Liver (tissue), 9 donors: Measurements from ENCODE around the gene RASSF3. TPM values are rescaled to one million over a fixed set of nuclear protein-coding genes. Genes with fewer than 3 reads are reported as not detected.

Source experiments
- DNase-seq: peaks from one replicate; pipeline ENCODE4 v3.0.0-alpha.2; 2017; ENCODE audit warnings: low spot score
- H3K27ac ChIP-seq, 2 donors: one replicate each; pipeline ENCODE4 v1.7.0; 2013; ENCODE audit warnings: inconsistent platforms in 2 of 2, low read length in 2 of 2, control low read depth in 1 of 2, low read depth in 1 of 2, mild to moderate bottlenecking in 1 of 2
- H3K27me3 ChIP-seq, 4 donors: one replicate each; pipeline versions ENCODE4 v1.6.1 to v1.7.0; 2013; ENCODE audit warnings: low read length in 3 of 4, inconsistent platforms in 1 of 4, mild to moderate bottlenecking in 1 of 4, moderate library complexity in 1 of 4; ENCODE audit not compliant: control insufficient read depth in 4 of 4, insufficient read depth in 4 of 4
- H3K36me3 ChIP-seq, 4 donors: one replicate each; pipeline versions ENCODE4 v1.6.1 to v1.7.0; 2013; ENCODE audit warnings: low read length in 3 of 4, mild to moderate bottlenecking in 3 of 4, low read depth in 1 of 4, moderate library complexity in 1 of 4; ENCODE audit not compliant: control insufficient read depth in 4 of 4, insufficient read depth in 3 of 4
- H3K4me1 ChIP-seq, 4 donors: one replicate each; pipeline versions ENCODE4 v1.6.1 to v1.7.0; 2013; ENCODE audit warnings: low read length in 3 of 4, mild to moderate bottlenecking in 3 of 4, moderate library complexity in 1 of 4; ENCODE audit not compliant: control insufficient read depth in 4 of 4, insufficient read depth in 4 of 4
- H3K4me3 ChIP-seq, 3 donors: one replicate each; pipeline versions ENCODE4 v1.6.1 to v1.7.0; 2013; ENCODE audit warnings: low read length in 3 of 3, control low read depth in 1 of 3, low read depth in 1 of 3, mild to moderate bottlenecking in 1 of 3
- H3K9ac ChIP-seq, 2 donors: one replicate each; pipeline ENCODE4 v1.7.0; 2013; ENCODE audit warnings: low read length in 2 of 2, mild to moderate bottlenecking in 2 of 2, moderate library complexity in 2 of 2, control low read depth in 1 of 2, low read depth in 1 of 2
- H3K9me3 ChIP-seq, 4 donors: one replicate each; pipeline versions ENCODE4 v1.6.1 to v1.7.0; 2013; ENCODE audit warnings: low read length in 3 of 4; ENCODE audit not compliant: control insufficient read depth in 4 of 4
- ATF3 ChIP-seq: IDR thresholded peaks from 2 replicates; pipeline ENCODE4 v1.6.1; 2016; ENCODE audit warnings: antibody characterized with exemption
- FOXA1 ChIP-seq: IDR thresholded peaks from 2 replicates; pipeline ENCODE4 v1.6.1; 2016; ENCODE audit warnings: antibody characterized with exemption
- FOXA2 ChIP-seq: IDR thresholded peaks from 2 replicates; pipeline ENCODE4 v1.6.1; 2016; ENCODE audit warnings: antibody characterized with exemption
- GABPA ChIP-seq, 2 donors: IDR thresholded peaks in 1 of 2; conservative IDR thresholded peaks in 1 of 2; 2 replicates each; pipeline ENCODE4 v1.6.1; 2016; ENCODE audit warnings: antibody characterized with exemption in 2 of 2, mild to moderate bottlenecking in 1 of 2, moderate library complexity in 1 of 2
- HNF4A ChIP-seq, 2 donors: conservative IDR thresholded peaks; 2 replicates each; pipeline ENCODE4 v1.6.1; 2016; ENCODE audit warnings: antibody characterized with exemption in 2 of 2, mild to moderate bottlenecking in 2 of 2
- JUND ChIP-seq, 2 donors: IDR thresholded peaks; 2 replicates each; pipeline ENCODE4 v1.6.1; 2016; ENCODE audit warnings: antibody characterized with exemption in 2 of 2
- NR2F2 ChIP-seq: IDR thresholded peaks from 2 replicates; pipeline ENCODE4 v1.6.1; 2016; ENCODE audit warnings: antibody characterized with exemption
- RAD21 ChIP-seq, 2 donors: IDR thresholded peaks; 2 replicates each; pipeline ENCODE4 v1.6.1; 2016; ENCODE audit warnings: antibody characterized with exemption in 2 of 2, mild to moderate bottlenecking in 2 of 2
- RXRA ChIP-seq, 2 donors: IDR thresholded peaks; 2 replicates each; pipeline ENCODE4 v1.6.1; 2017 to 2018; ENCODE audit warnings: antibody characterized with exemption in 2 of 2, mild to moderate bottlenecking in 1 of 2
- SP1 ChIP-seq: IDR thresholded peaks from 2 replicates; pipeline ENCODE4 v1.6.1; 2018; ENCODE audit warnings: antibody characterized with exemption, mild to moderate bottlenecking
- TAF1 ChIP-seq: conservative IDR thresholded peaks from 2 replicates; pipeline ENCODE4 v1.6.1; 2016; ENCODE audit warnings: antibody characterized with exemption, mild to moderate bottlenecking
- YY1 ChIP-seq: IDR thresholded peaks from 2 replicates; pipeline ENCODE4 v1.6.1; 2016; ENCODE audit warnings: antibody characterized with exemption, mild to moderate bottlenecking
- WGBS: extraction: QIAGEN DNeasy Blood & Tissue Kit; methylation state at CpG from one replicate; pipeline ENCODE4 v1.1.7; 2013; 5-methylcytosine and 5-hydroxymethylcytosine counted together
- polyA plus RNA-seq, 2 donors: library from polyadenylated mRNA; stranded (reverse) in 1 of 2; unstranded in 1 of 2; fragments of 200-250 nt in 1 of 2; fragments of >200 nt in 1 of 2; fragmentation: Nextera tagmentation in 1 of 2; extraction: Ambion mirVana in 1 of 2; gene quantifications; one replicate each; pipeline versions ENCODE4 v1.2.1 to v1.2.3, GENCODE V29; 2013 to 2015
- total RNA-seq, 2 donors: library from RNA; depleted of rRNA; stranded (reverse); fragments of >200 nt; gene quantifications; one replicate each; pipeline ENCODE4 v1.2.3, GENCODE V29; 2014
- TF ChIP-seq, protein P1 (sequence below): IDR thresholded peaks from 2 replicates; pipeline ENCODE4 v1.6.1; 2016; ENCODE audit warnings: antibody characterized with exemption
- TF ChIP-seq, protein P2 (sequence below): fragments of 150-350 bp; IDR thresholded peaks from 2 replicates; pipeline ENCODE4 v1.5.1; 2017; ENCODE audit warnings: improper control_type of control experiment, low read depth, low read length; ENCODE audit not compliant: missing input control
- TF ChIP-seq, protein P3 (sequence below): IDR thresholded peaks from 2 replicates; pipeline ENCODE4 v1.6.1; 2016; ENCODE audit warnings: antibody characterized with exemption, mild to moderate bottlenecking
- donor health status: healthy.
- donor health status: healthy.
- donor health status: healthy.
- donor health status: healthy.
- donor health status: healthy.

The RASSF3 gene
- total and polyA plus RNA-seq, 4 donors, result 2.2 to 9.1 (median 5.6) TPM

- H3K9ac ChIP-seq, result no peak overlapping the region
- peaks cover 0 to 6% (median 0%) of the 10 kb centered on the region in 4 donors for H3K9me3 ChIP-seq
- H3K4me1 ChIP-seq, result peaks cover 0 to 3% (median 0%) of the 10 kb centered on the region in 4 donors
- no peak overlapping the region for H3K27ac ChIP-seq
- DNase-seq, result no peak
- no peaks in the 10 kb centered on the region for H3K27me3 ChIP-seq
- H3K36me3 ChIP-seq, result no peaks in the 10 kb centered on the region
- no peak overlapping the region for H3K4me3 ChIP-seq
- TF ChIP-seq SP1, result peak; percentile 23
- no peak for TF ChIP-seq TAF1
- peak in 1 of 2 donors; percentile 34 for TF ChIP-seq RAD21 (IDR thresholded peaks at IDR 0.05)
- TF ChIP-seq JUND (IDR thresholded peaks at IDR 0.05), result peak; percentile 50 to 94
- no peak for TF ChIP-seq YY1
- peak; percentile 50 for TF ChIP-seq ATF3
- peak in 1 of 2 donors; percentile 10 for TF ChIP-seq HNF4A (conservative IDR thresholded peaks at IDR 0.05)
Measured at GRCh38 chr12:64633940-64634337, 23.6 kb downstream of the RASSF3 start.

DNA sequence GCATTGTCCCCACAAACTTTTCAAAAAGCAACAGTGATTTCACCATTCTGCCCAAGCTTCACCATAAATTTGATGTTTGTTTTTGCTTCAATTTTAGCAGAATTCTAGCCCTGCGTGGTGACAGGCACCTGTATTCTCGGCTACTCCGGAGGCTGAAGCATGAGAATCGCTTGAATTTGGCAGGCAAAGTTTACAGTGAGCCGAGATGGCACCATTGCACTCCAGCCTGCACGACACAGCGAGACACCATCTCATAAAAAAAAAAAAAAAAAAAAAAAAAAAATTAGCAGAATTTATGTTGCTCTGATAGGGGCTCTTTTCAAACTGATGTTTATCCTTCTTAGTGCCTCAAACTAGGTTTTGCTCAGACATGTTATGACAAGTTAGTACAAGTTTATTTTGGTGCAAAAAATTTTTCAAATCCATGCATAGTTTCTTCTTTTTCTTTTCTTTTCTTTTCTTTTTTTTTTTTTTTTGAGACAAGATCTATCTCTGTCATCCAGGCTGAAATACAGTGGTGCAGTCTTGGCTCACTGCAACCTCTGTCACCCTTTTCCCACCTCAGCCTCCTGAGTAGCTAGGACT is 24.3 kb downstream of the RASSF3 start:
- no peak for DNase-seq
- Histone ChIP-seq H3K9ac (no peak overlapping the region), H3K27me3 (no peaks in the 10 kb centered on the region), H3K9me3 (peaks cover 0 to 6% (median 0%) of the 10 kb centered on the region in 4 donors), H3K27ac (no peak overlapping the region), H3K36me3 (no peaks in the 10 kb centered on the region), H3K4me3 (no peak overlapping the region), H3K4me1 (peaks cover 0 to 3% (median 0%) of the 10 kb centered on the region in 4 donors)
- TF ChIP-seq RXRA (IDR thresholded peaks at IDR 0.05), result no peak
- no peak for TF ChIP-seq HNF4A (conservative IDR thresholded peaks at IDR 0.05)
- no peak for TF ChIP-seq TAF1
- WGBS, result 92% methylated on average over 7 of the region's 7 CpGs

DNA sequence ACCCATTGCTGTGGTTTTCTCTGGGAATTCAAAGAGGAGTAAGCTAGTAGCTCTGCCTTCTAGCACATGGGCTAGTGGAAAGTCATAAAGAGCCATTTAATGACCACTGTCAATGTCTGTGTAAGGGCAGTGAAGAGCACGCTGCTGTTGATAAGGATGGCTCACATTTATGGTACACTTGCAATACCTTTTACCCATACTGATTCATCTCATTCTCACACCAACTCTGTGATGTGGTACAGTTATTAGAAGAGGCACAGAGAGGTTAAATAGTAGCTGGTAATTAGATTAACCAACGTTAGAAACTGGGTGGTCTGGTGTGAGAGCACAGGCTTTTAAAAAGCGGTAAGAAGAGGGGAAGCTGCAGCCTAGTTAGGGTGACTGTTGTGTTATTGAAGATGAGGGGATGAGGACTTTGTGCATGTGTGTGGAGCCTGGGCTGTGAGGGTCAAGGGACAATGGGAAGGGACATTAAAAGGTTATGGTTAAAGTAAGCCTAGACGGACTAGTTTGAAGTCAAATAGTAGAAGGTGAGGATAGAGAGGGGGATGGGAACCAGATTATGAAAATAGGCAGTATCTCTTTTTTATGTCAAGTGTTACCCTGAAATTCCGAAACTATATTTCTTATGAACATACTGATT is 25.2 kb downstream of the RASSF3 start:
- no peaks in the 10 kb centered on the region for H3K36me3 ChIP-seq
- no peaks in the 10 kb centered on the region for H3K27me3 ChIP-seq
- H3K9me3 ChIP-seq, result peaks cover 0 to 6% (median 0%) of the 10 kb centered on the region in 4 donors
- peaks cover 0 to 3% (median under 1%) of the 10 kb centered on the region in 4 donors for H3K4me1 ChIP-seq
- no peak overlapping the region for H3K4me3 ChIP-seq
- H3K9ac ChIP-seq, result no peak overlapping the region
- DNase-seq, result no peak
- TF ChIP-seq NR2F2 (no peak), JUND (IDR thresholded peaks at IDR 0.05) (no peak), RAD21 (IDR thresholded peaks at IDR 0.05) (no peak)
- TF ChIP-seq, protein P1, sequence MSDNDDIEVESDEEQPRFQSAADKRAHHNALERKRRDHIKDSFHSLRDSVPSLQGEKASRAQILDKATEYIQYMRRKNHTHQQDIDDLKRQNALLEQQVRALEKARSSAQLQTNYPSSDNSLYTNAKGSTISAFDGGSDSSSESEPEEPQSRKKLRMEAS, result no peak
- WGBS, result 66% methylated on average over 5 of the region's 5 CpGs
- H3K27ac ChIP-seq, result no peak overlapping the region

- whole genome bisulfite sequencing, result 88% methylated on average over 2 of the region's 2 CpGs
- Histone ChIP-seq H3K27ac (no peak overlapping the region), H3K36me3 (peaks cover 0 to 2% (median 0%) of the 10 kb centered on the region in 4 donors), H3K4me1 (peaks cover 0 to 3% (median under 1%) of the 10 kb centered on the region in 4 donors), H3K4me3 (no peak overlapping the region), H3K9ac (no peak overlapping the region), H3K9me3 (peaks cover 0 to 6% (median 0%) of the 10 kb centered on the region in 4 donors), H3K27me3 (no peaks in the 10 kb centered on the region)
- DNase-seq, result no peak
- TF ChIP-seq JUND (IDR thresholded peaks at IDR 0.05), result no peak
- no peak for TF ChIP-seq TAF1
- no peak for TF ChIP-seq SP1
- TF ChIP-seq RXRA (IDR thresholded peaks at IDR 0.05), result no peak
- no peak for TF ChIP-seq GABPA (IDR thresholded peaks at IDR 0.05 in 1 of 2, conservative IDR thresholded peaks at IDR 0.05 in 1 of 2)
- no peak for TF ChIP-seq NR2F2
- TF ChIP-seq, protein P2, sequence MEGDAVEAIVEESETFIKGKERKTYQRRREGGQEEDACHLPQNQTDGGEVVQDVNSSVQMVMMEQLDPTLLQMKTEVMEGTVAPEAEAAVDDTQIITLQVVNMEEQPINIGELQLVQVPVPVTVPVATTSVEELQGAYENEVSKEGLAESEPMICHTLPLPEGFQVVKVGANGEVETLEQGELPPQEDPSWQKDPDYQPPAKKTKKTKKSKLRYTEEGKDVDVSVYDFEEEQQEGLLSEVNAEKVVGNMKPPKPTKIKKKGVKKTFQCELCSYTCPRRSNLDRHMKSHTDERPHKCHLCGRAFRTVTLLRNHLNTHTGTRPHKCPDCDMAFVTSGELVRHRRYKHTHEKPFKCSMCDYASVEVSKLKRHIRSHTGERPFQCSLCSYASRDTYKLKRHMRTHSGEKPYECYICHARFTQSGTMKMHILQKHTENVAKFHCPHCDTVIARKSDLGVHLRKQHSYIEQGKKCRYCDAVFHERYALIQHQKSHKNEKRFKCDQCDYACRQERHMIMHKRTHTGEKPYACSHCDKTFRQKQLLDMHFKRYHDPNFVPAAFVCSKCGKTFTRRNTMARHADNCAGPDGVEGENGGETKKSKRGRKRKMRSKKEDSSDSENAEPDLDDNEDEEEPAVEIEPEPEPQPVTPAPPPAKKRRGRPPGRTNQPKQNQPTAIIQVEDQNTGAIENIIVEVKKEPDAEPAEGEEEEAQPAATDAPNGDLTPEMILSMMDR, result no peak
- no peak for TF ChIP-seq YY1
- TF ChIP-seq ATF3, result no peak
- TF ChIP-seq FOXA1, result no peak
- TF ChIP-seq, protein P1, result no peak
- TF ChIP-seq FOXA2, result no peak
- TF ChIP-seq, protein P3, sequence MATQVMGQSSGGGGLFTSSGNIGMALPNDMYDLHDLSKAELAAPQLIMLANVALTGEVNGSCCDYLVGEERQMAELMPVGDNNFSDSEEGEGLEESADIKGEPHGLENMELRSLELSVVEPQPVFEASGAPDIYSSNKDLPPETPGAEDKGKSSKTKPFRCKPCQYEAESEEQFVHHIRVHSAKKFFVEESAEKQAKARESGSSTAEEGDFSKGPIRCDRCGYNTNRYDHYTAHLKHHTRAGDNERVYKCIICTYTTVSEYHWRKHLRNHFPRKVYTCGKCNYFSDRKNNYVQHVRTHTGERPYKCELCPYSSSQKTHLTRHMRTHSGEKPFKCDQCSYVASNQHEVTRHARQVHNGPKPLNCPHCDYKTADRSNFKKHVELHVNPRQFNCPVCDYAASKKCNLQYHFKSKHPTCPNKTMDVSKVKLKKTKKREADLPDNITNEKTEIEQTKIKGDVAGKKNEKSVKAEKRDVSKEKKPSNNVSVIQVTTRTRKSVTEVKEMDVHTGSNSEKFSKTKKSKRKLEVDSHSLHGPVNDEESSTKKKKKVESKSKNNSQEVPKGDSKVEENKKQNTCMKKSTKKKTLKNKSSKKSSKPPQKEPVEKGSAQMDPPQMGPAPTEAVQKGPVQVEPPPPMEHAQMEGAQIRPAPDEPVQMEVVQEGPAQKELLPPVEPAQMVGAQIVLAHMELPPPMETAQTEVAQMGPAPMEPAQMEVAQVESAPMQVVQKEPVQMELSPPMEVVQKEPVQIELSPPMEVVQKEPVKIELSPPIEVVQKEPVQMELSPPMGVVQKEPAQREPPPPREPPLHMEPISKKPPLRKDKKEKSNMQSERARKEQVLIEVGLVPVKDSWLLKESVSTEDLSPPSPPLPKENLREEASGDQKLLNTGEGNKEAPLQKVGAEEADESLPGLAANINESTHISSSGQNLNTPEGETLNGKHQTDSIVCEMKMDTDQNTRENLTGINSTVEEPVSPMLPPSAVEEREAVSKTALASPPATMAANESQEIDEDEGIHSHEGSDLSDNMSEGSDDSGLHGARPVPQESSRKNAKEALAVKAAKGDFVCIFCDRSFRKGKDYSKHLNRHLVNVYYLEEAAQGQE, result no peak
- no peak for TF ChIP-seq HNF4A (conservative IDR thresholded peaks at IDR 0.05)
Measured at GRCh38 chr12:64636856-64637255, 26.6 kb downstream of the RASSF3 start.
